NT2/D1 (cell line): ENCODE measurements around the gene PJA2.

Source experiments
- SUZ12 ChIP-seq: IDR thresholded peaks from 2 replicates; pipeline ENCODE4 v1.6.1; 2011; ENCODE audit not compliant: insufficient read length, insufficient read depth; ENCODE audit errors: extremely low read depth
- YY1 ChIP-seq: IDR thresholded peaks from 2 replicates; pipeline ENCODE4 v1.6.1; 2011; ENCODE audit not compliant: insufficient read length, insufficient read depth
- ZNF274 ChIP-seq: IDR thresholded peaks from 2 replicates; pipeline ENCODE4 v1.6.1; 2011; ENCODE audit warnings: mild to moderate bottlenecking, low read depth, low read length

DNA sequence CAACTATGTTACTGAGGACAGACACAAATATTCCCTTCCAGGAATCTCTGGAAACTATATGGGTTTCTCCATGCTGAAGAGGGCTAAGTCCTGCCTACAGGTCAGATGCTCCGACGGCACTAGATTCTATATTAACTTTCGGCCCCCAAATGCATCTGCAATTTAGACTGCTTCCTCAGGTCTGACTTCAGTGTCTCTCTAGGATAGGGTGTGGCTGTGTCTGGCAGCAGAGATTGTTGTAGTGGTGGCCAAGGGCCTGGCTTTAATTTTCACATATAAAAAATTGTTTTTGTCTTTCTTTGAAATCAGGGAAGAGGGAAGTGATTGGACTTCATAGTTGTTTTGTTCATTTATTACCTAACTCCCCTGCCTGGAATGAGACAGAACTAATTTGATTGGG lies 101.8 kb downstream of the PJA2 start:
- TF ChIP-seq YY1: no peak
- no peak for TF ChIP-seq ZNF274
- TF ChIP-seq SUZ12: no peak
